ENCODE data around the gene ETF1.

ETF1 gene

DNA sequence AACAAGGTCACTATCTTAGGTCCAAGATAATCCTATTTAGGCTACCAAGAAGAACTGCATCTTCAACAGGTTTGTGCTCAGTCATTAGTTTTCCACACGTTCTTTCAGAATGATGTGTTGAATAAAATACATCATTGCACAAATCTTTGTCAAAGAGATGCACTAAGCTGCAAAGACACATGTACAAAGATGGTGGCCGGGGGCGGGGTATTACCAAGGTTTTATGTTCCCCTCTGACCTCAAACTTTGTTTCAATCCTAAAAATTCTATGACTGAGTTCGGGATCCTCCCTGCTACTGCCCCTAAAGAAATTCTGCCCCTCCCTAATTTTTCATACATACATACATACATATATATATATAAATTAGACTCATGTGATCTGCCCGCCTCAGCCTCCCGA lies 17.9 kb upstream of the ETF1 start:
- no peak for DNase-seq

DNA sequence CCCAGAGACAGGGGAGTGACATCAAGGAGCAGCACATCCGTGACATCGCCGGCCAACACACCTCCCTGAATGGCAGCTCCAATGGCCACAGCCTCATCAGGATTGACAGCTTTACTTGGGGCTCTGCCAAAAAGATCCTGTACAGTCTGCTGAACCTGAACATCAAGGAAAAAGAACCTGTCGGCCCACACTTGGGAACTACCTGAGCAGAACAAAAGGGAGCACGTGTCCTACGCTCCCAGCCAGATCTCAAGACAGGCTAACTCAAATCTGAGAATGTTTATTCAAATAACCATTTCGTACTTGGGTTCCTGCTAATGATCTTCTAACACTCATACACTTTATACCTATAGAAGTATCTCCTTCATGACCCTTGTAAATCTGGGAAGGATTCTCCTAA lies 16.9 kb upstream of the ETF1 start:
- DNase-seq: no peak

GRCh38 chr5:138557677-138558076 lies 14.6 kb upstream of the ETF1 start:
- DNase-seq: no peak

GRCh38 chr5:138554143-138554542 lies 11.1 kb upstream of the ETF1 start:
- no peak for DNase-seq

GRCh38 chr5:138553437-138554095 lies 10.5 kb upstream of the ETF1 start:
- no peak for DNase-seq

DNA sequence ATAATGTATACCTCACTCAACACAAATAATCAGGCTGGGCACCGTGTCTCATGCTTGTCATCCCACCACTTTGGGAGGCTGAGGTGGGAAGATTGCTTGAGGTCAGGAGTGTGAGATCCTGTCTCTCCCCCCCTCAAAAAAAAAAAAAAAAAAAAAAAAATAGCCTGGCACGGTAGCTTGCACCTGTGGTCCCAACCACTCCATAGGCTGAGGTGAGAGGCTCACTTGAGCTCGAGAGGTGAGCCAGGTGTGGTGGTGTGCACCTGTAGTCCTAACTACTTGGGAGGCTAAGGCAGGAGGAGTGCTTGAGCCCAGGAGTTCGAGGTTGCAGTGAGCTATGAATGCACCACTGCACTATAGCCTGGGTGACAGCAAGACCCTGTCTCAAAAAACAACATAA lies 9.6 kb upstream of the ETF1 start:
- no peak for DNase-seq

- no peak for DNase-seq
Measured at GRCh38 chr5:138549414-138549813, 6.4 kb upstream of the ETF1 start.

- DNase-seq: no peak
Measured at GRCh38 chr5:138545919-138546562, 3.0 kb upstream of the ETF1 start.

- DNase-seq: no peak
Measured at GRCh38 chr5:138544181-138545134, 1.4 kb upstream of the ETF1 start.

DNA sequence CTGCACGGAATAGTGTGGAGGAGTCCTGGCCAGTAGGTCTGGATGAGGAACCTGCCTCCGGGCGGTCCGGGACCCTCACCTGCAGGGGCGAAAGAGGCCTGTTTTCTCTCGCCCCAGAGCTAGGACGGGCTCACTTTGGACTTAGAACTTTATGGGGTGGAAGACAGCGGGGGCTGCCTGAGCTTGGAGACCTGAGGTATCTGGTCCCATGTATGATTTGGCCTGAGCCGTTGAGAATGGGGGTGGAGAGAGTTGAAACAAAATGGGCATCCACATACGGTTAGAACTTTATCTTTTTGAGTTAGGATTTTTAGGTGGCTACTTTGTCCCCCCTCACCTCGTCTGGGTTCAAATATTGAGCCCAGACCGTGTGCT lies 681 bp upstream of the ETF1 start:
- no peak for DNase-seq

- DNase-seq: no peak
Measured at GRCh38 chr5:138542180-138542955, 668 bp downstream of the ETF1 start.

GRCh38 chr5:138541511-138542179 lies 1.4 kb downstream of the ETF1 start:
- no peak for DNase-seq

- DNase-seq: no peak
Measured at GRCh38 chr5:138539791-138540190, 3.2 kb downstream of the ETF1 start.

- DNase-seq: no peak
Measured at GRCh38 chr5:138538943-138539627, 4.0 kb downstream of the ETF1 start.

GRCh38 chr5:138536665-138537315 lies 6.2 kb downstream of the ETF1 start:
- DNase-seq: no peak

GRCh38 chr5:138536215-138536614 lies 6.8 kb downstream of the ETF1 start:
- DNase-seq: no peak

- no peak for DNase-seq
Measured at GRCh38 chr5:138533973-138534941, 8.8 kb downstream of the ETF1 start.

DNA sequence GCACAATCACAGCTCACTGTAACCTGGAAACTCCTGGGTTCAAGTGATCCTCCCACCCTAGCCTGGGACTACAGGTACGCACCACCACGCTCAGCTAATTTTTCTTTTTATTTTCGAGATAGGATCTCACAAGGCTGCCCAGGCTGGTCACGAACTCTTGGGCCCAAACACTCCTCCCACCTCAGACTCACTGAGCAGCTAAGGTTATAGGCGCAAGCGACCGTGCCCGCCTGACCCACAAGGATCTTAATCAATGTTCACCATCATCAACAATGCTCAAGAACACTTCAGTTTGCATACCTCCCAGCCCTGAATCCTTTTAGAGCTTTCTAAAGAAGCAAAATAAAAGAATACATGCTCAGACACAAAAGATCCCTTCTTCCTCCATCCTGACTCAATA lies 13.2 kb downstream of the ETF1 start:
- no peak for DNase-seq

DNA sequence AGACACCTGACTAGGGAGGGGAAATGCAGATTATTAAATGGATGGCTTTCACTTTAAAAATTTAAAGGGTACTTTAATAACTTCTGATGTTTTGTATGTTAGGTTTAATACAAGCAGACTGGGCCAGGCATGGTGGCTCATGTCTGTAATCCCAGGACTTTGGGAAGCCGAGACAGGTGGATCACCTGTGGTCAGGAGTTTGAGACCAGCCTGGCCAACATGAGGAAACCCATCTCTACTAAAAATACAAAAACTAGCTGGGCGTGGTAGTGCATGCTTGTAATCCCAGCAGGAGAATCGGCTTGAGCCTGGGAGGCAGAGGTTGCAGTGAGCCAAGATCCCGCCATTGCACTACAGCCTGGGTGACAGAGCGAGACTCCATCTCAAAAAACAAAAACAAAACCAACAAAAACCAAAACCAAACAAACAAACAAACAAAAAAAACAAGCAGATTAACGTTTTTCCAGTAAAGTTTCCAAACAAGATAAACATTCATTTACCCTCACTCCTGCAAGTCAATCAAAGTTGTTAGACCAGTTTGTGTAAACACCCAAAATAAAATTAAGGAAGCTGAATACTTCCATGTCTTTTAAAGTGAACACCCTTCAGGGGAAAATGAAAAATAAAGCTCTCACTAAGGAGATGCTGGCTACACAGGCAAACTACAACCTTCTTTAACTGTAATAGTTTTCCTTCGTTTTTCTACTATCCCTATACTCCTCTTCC lies 14.1 kb downstream of the ETF1 start:
- DNase-seq: no peak
